MM.1S (cell line): ENCODE results near the gene SELENOV.

Experiments
- DNase-seq: peaks from one replicate; pipeline ENCODE4 v3.0.0-alpha.2; 2015
- H2AFZ ChIP-seq: fragments of 300-600 bp; sonication (generic); 2 replicates; pipeline ENCODE4 v1.6.0; 2016; ENCODE audit warnings: antibody characterized with exemption, low read length
- H3F3A ChIP-seq: fragments of 300-600 bp; sonication (generic); 2 replicates; pipeline ENCODE4 v1.6.1; 2016; ENCODE audit warnings: mild to moderate bottlenecking, antibody characterized with exemption, low read length, moderate library complexity, mixed read lengths; ENCODE audit not compliant: insufficient read depth
- H3K27ac ChIP-seq: fragments of 300-600 bp; sonication (generic); 2 replicates; pipeline ENCODE4 v1.5.1; 2016; ENCODE audit warnings: mild to moderate bottlenecking, low read length
- H3K27me3 ChIP-seq: fragments of 300-600 bp; sonication (generic); replicated peaks from 2 replicates; pipeline ENCODE4 v1.6.0; 2016; ENCODE audit warnings: low read length; ENCODE audit not compliant: insufficient read depth
- H3K36me3 ChIP-seq: fragments of 300-600 bp; sonication (generic); replicated peaks from 2 replicates; pipeline ENCODE4 v1.6.1; 2016; ENCODE audit warnings: mild to moderate bottlenecking, low read length, mixed read lengths; ENCODE audit not compliant: insufficient read depth
- H3K4me1 ChIP-seq: fragments of 300-600 bp; sonication (generic); 2 replicates; pipeline ENCODE4 v1.6.1; 2016; ENCODE audit warnings: low read length, mixed read lengths
- H3K4me2 ChIP-seq: fragments of 300-600 bp; sonication (generic); 2 replicates; pipeline ENCODE4 v1.6.0; 2016; ENCODE audit warnings: low read depth, low read length
- H3K4me3 ChIP-seq: fragments of 300-600 bp; sonication (generic); 2 replicates; pipeline ENCODE4 v1.5.1; 2016; ENCODE audit warnings: low read length, mixed read lengths
- H3K79me2 ChIP-seq: fragments of 300-600 bp; sonication (generic); 2 replicates; pipeline ENCODE4 v1.6.1; 2016; ENCODE audit warnings: mixed run types, low read length, mixed read lengths
- H3K9ac ChIP-seq: fragments of 300-600 bp; sonication (generic); 2 replicates; pipeline ENCODE4 v1.6.1; 2016; ENCODE audit warnings: low read length, mixed read lengths
- H3K9me2 ChIP-seq: fragments of 300-600 bp; sonication (generic); replicated peaks from 2 replicates; pipeline ENCODE4 v1.6.1; 2016; ENCODE audit warnings: mild to moderate bottlenecking, low read length, mixed read lengths; ENCODE audit not compliant: insufficient read depth
- H3K9me3 ChIP-seq: fragments of 300-600 bp; sonication (generic); replicated peaks from 2 replicates; pipeline ENCODE4 v1.6.1; 2016; ENCODE audit warnings: mild to moderate bottlenecking, low read length, mixed read lengths; ENCODE audit not compliant: insufficient read depth
- H4K20me1 ChIP-seq: fragments of 300-600 bp; sonication (generic); 2 replicates; pipeline ENCODE4 v1.6.1; 2016; ENCODE audit warnings: mild to moderate bottlenecking, low read length, moderate library complexity, mixed read lengths; ENCODE audit not compliant: insufficient read depth
- CTCF ChIP-seq: fragments of 300-600 bp; sonication (generic); IDR thresholded peaks from 2 replicates; pipeline ENCODE4 v1.5.1; 2016; ENCODE audit warnings: antibody characterized with exemption, low read length, mixed read lengths
- EZH2 ChIP-seq: fragments of 300-600 bp; sonication (generic); optimal IDR thresholded peaks from 2 replicates; pipeline ENCODE3; 2017; ENCODE audit warnings: low read depth, mild to moderate bottlenecking, antibody characterized with exemption, low read length, mixed read lengths
- EZH2phosphoT487 ChIP-seq: fragments of 300-600 bp; sonication (generic); IDR thresholded peaks from 2 replicates; pipeline ENCODE4 v1.6.1; 2018; ENCODE audit warnings: antibody characterized with exemption, low read length

Gene SELENOV

GRCh38 chr19:39509233-39509632, 5.7 kb upstream of the SELENOV start:
- Histone ChIP-seq H3K9me3 (no peaks in the 10 kb centered on the region), H3K27me3 (peaks cover 75% of the 10 kb centered on the region), H3K9me2 (no peaks in the 10 kb centered on the region), H3K36me3 (no peaks in the 10 kb centered on the region), H3K9ac (no peak overlapping the region), H3K4me3 (no peak overlapping the region), H3F3A (no peaks in the 10 kb centered on the region), H3K4me2 (no peak overlapping the region), H3K27ac (no peak overlapping the region), H3K4me1 (no peaks in the 10 kb centered on the region), H4K20me1 (no peaks in the 10 kb centered on the region), H3K79me2 (no peaks in the 10 kb centered on the region), H2AFZ (no peak overlapping the region)
- TF ChIP-seq EZH2phosphoT487 (no peak), EZH2 (no peak), CTCF (no peak)
- DNase-seq, result no peak

GRCh38 chr19:39512988-39513387, 2.0 kb upstream of the SELENOV start:
- Histone ChIP-seq H3K27ac (no peak overlapping the region), H3K9me2 (no peaks in the 10 kb centered on the region), H3F3A (no peaks in the 10 kb centered on the region), H3K9me3 (no peaks in the 10 kb centered on the region), H3K4me2 (no peak overlapping the region), H3K4me1 (no peaks in the 10 kb centered on the region), H3K4me3 (no peak overlapping the region), H3K79me2 (no peaks in the 10 kb centered on the region), H3K27me3 (peaks cover 73% of the 10 kb centered on the region), H3K9ac (no peak overlapping the region), H4K20me1 (no peaks in the 10 kb centered on the region), H2AFZ (no peak overlapping the region), H3K36me3 (no peaks in the 10 kb centered on the region)
- DNase-seq, result no peak
- TF ChIP-seq EZH2, result no peak
- TF ChIP-seq CTCF, result no peak
- TF ChIP-seq EZH2phosphoT487, result no peak

DNA sequence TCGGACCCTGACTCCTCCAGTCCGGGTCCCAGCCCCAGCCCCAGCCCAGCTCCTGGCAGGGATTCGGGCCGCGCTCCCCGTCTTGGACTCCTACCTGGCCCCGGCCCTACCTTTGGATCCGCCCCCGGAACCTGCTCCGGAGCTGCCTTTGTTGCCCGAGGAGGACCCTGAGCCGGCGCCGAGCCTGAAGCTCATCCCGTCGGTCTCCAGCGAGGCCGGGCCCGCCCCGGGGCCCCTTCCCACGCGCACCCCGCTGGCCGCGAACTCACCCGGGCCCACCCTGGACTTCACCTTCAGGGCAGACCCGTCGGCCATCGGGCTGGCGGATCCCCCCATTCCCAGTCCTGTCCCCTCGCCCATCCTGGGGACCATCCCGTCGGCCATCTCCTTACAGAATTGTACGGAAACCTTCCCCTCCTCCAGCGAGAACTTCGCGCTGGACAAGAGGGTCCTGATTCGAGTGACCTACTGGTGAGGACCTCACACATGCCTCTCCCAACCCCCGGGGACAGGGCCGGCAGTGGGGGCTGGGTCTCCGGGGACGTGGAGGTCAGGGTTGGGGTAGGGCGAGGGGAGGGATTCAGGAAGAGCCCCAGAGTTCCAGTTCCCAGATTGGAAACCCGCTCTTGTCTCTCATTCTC, 732 bp downstream of the SELENOV start:
- Histone ChIP-seq H3K27ac (no peak overlapping the region), H2AFZ (no peak overlapping the region)
- TF ChIP-seq CTCF (no peak), EZH2phosphoT487 (no peak), EZH2 (no peak)

More for the DNA sequence above, 732 bp downstream of the SELENOV start:
- no peaks in the 10 kb centered on the region for H3F3A ChIP-seq
- H3K4me1 ChIP-seq, result no peaks in the 10 kb centered on the region
- no peak overlapping the region for H3K9ac ChIP-seq
- H3K27me3 ChIP-seq, result peaks cover 53% of the 10 kb centered on the region
- no peak overlapping the region for H3K4me3 ChIP-seq
- H3K9me3 ChIP-seq, result no peaks in the 10 kb centered on the region
- H4K20me1 ChIP-seq, result no peaks in the 10 kb centered on the region
- H3K4me2 ChIP-seq, result no peak overlapping the region
- H3K9me2 ChIP-seq, result no peaks in the 10 kb centered on the region
- no peaks in the 10 kb centered on the region for H3K79me2 ChIP-seq
- no peak for DNase-seq
- no peaks in the 10 kb centered on the region for H3K36me3 ChIP-seq
